GM18519 (cell line): ENCODE results near the gene SURF4.

ENCODE experiments used
- ATAC-seq: cut with Tn5 transposase; IDR thresholded peaks from one replicate; pipeline ENCODE4 v1.9.1; 2021; ENCODE audit warnings: mild to moderate bottlenecking, moderate library complexity; ENCODE audit not compliant: unreplicated experiment, low FRiP score

Gene SURF4

DNA sequence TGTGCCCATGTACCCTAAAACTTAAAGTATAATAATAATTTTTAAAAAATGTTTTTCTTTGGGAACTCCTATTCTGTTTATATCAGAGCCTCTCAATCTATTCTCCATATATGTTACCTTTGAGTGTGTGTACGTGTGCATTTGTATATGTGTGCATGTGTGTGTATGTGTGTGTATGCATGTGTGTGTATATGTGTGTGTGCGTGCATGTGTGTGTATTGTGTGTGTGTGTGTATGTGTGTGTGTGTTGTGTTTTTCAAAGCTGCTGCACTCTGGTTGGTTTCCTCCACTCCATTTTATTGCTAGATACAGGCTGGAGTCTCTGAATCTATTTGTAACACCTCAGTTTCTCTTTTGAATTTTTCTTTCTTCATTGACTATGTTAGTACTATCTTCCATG lies 59.9 kb downstream of the SURF4 start:
- ATAC-seq, result no peak
